HG03060 (cell line): Measurements from ENCODE around the gene XRN2.
"Not testable (repeated sequence)": the region's sequence is repeated elsewhere in the genome, so short reads cannot be mapped to it uniquely, and the experiment has no call there.

Experiments used
- ATAC-seq: cut with Tn5 transposase; IDR thresholded peaks from one replicate; pipeline ENCODE4 v1.9.1; 2021; ENCODE audit warnings: low read depth, moderate number of reproducible peaks; ENCODE audit not compliant: unreplicated experiment

Gene XRN2

DNA sequence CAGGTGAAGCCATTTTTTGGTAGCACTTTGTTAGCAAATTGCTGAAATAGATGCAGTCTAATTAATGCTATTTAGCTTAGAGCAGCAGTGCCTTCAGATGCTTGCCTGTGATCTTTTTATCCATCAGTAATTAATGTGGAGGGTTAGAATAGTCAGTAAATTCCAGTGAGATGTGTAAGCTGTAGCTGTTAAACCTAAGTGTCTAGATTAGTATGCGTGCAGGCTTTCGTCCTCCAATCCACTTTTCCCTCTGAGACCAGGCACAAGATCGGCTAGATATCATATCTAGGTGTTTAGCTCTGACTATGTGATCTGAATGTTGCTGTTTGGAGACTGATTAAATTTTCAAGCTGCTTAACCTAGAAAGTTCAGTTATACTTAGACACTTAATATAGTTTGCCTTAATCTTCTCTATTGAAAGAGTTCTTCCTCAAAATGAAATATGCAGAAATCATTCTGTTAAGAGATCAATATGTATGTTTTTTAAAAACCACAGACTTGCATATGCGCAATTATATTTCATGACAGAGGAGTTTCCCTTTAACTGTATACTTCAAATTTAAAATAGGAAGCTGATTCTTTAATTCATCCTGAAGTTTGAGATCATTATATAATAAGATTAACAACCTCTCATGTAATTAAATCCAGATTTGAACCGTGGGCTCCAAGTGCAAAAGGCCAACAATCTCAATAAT, 41.2 kb downstream of the XRN2 start:
- no peak for ATAC-seq

DNA sequence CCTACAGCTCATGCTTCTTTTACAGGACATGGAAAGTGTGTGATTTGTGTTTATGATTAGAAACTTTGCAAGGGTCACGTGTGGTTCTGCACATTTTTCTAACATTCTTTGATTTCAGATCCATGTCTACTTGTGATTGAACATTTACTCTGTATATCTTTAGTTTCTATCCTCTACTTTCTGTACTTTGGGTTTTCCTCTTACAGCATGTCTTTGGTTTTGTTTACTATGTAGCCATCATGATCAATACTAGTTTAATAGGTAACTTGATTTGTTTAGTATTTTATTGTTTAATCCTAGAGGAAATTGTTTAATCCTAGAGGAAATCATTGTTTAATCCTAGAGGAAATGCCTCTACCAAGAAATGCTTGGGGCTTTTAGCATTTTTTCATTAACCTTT, 41.8 kb downstream of the XRN2 start:
- no peak for ATAC-seq

DNA sequence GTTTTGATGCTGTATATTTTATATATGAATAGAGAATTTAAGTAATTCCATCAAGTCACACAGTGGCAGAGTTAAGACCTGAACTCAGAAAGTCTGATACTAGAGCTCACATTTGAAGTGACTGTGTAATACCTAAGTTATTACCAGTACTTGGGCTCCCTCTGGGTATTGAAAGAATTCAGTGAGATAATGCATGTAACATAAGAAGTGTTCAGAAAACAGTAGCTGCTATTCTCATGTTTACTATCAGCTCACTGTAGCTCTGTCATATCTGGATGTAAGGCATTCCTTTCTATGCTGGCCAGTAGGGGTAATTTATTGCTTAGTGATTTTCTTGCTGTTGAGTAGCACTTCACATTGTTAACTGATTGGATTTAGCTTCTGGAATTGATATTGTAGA, 49.6 kb downstream of the XRN2 start:
- ATAC-seq, result no peak

DNA sequence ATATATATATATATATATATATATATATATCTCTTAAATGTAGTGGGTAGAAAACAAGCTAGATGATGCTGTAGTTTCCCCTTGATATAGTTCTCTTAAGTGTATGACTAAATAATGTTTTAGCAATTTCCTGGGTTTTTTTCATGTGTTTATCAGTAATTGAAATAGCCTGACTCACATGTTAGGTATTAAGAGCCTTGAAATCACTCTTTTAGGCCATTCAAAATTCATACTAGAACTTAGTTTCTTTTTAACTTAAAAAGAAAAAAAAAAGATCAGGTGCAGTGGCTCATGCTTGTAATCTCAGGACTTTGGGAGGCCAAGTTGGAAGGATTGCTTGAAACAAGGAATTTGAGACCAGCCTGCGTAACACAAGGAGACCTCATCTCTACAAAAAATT, 50.1 kb downstream of the XRN2 start:
- no peak for ATAC-seq

DNA sequence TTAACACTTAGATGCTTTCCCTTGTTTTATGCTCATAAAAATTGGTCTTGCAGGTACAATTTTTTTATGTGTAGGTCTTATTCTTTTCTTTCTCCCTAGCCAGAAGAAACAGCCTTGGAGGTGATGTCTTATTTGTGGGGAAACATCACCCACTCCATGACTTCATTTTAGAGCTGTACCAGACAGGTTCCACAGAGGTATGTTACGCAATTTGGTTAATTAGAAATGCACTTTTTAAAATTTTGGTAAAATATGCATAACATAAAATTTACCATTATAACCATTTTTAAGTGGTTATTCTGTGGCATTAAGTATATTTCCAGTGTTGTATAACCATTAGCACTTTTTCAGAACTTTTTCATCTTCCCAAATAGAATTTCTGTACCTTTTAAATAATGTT, 52.9 kb downstream of the XRN2 start:
- no peak for ATAC-seq

DNA sequence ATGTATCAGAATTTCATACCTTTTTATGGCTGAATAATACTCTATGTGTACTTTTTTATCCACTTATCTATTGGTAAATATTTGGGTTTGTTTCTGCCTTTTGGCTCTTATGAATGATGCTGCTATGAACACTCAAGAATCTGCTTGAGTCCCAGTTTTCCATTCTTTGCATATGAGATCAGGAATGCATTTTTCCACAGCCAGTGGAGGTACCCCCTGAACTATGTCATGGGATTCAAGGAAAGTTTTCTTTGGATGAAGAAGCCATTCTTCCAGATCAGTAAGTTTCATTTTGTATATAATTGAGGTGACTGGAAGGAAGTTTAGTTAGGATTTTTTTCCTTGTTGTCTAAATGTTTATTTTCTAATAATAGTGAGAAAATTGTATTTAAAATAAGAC, 53.3 kb downstream of the XRN2 start:
- ATAC-seq, result no peak

DNA sequence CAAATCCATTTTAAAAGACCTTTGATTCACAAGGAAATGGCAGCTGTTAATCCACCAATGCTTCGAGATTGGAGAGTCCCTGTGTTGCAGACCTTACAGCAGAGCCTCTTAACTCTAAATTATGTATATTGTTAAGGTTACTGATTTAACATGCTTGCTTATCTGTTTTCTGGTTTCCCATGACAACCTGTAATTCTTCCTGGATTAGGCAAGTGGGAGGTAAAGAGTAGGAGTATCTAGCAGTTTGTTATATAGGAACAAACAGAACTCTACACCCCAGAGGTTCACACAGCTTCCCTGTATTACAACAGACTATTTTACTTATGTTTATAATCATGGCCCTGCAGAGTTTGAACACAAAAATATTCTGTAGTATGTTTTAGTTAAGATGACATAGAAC, 54.7 kb downstream of the XRN2 start:
- ATAC-seq, result no peak

DNA sequence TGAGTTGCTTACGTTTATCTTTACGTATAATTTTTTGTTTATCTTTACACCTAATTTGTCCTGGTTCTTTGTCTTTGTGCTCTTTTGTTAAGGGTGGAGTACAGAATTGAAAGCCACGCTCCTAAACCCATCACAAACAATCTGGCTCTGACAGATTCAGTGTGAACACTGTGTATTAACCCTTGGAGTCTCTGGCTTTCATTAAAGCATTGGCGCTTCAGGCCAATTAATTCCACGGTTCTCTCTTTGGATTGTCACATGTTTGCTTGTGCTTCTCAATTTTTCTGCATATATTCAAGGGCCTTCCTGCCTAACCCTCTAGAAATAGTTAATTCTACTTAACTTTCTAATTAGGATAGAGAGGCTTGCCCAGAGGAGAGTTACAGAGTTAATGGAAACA, 55.6 kb downstream of the XRN2 start:
- ATAC-seq, result no peak

DNA sequence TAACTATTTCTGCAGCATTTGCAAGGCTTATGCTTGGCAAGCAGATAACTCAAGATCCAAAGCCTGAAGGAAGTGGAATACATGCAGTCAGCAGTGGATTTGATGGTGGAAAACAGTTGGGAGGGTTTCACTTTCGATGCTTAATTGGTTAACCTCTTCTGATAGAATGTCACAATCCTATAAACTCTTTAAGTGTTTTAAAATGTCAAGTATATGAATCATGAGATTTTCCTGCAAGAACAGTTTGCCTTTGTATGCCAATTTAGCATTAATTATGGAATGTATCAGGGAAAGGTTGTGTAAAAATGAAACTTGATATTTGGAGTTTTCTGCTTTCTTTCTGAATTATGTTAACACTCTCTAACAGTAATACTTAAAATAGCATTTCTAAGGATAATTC, 57.6 kb downstream of the XRN2 start:
- ATAC-seq, result no peak

DNA sequence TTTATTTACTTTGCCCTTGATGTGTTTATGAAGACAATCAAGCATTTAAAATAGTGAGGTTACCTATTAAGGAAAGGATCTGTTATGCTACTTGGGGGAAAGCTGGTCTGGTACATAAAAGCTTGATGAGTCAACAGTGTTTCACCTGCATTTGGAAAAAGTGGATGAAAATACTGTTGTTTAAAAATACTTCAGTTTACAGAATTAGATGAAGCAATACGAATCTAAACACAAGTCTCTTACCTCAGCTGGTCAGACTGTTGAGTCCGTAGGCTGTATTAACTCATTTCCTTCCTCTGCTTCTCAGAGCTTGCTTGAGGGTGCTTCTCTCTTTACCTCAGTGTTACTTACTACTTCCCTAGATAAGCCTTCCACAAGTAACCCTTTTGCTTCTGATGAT, 58.1 kb downstream of the XRN2 start:
- no peak for ATAC-seq

DNA sequence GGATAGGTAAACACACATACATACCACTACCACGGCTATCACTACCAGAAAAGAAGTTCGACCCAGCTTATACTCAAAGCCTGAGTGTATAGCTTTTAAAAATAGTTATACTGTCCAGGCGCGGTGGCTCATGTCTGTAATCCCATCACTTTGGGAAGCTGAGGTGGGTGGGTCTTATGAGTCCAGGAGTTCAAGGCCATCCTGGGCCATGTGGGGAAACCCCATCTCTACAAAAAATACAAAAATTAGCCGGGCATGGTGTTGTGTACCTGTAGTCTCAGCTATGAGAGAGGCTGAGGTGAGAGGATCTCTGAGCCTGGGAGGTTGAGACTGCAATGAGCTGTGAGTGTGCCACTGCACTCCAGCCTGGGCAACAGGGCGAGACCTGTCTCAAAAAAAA, 61.3 kb downstream of the XRN2 start:
- no peak for ATAC-seq

DNA sequence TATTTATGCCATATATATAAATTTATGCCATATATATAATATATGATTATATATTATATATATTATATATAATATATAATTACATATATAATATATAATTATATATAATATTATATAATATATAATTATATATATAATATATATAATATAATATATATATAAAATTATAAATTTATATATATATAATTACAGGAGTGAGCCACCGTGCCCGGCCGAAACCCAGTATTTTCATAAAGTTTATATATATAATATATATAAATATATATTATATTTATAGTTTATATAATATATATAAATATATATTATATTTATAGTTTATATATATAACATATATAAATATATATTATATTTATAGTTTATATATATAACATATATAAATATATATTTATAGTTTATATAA, 62.6 kb downstream of the XRN2 start:
- no peak for ATAC-seq

DNA sequence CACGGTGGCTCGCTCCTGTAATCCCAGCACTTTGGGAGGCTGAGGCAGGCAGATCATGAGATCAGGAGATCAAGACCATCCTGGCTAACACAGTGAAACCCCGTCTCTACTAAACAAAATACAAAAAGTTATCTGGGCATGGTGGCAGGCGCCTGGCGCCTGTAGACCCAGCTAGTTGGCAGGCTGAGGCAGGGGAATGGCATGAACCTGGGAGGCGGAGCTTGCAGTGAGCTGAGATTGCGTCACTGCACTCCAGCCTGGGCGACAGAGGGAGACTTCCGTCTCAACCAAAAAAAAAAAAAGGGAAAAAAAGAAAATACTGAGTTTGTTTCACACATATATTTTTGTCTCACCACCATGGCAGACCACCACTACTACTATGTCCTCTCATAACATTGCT, 63.1 kb downstream of the XRN2 start:
- ATAC-seq, result not testable (repeated sequence)

DNA sequence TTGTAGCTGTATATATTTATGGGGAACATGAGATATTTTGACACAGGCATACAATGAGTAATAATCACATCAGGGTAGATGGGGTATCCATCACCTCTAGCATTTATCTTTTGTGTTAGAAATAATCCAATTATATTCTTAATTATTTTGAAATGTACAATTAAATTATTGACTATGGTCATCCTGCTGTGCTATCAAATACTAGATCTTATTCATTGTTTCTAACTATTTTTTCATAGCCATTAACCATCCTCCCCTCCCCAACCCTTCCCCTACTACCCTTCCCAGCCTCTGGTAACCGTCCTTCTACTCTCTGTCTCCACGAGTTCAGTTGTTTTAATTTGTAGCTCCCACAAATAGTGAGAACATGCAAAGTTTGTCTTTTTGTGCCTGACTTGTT, 65.7 kb downstream of the XRN2 start:
- no peak for ATAC-seq

DNA sequence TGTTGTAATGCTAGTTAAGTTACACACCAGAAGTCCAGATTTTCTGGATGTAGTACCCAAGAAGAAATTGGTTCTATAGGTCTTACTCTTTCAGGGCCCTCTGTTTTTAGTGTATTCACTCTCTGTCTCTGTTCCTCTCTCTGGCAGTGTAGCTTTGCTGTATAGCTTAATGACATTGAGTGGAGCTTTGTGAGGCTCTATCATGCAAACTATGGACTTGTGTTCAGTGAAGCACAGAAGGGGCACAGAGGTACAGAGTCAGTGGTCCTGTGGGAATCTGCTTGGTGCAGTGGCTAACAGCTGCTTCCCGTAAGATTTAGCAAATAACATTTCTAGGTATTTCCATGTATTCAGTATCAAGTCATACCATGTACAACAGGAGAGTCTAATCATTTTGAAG, 68.1 kb downstream of the XRN2 start:
- ATAC-seq, result no peak

DNA sequence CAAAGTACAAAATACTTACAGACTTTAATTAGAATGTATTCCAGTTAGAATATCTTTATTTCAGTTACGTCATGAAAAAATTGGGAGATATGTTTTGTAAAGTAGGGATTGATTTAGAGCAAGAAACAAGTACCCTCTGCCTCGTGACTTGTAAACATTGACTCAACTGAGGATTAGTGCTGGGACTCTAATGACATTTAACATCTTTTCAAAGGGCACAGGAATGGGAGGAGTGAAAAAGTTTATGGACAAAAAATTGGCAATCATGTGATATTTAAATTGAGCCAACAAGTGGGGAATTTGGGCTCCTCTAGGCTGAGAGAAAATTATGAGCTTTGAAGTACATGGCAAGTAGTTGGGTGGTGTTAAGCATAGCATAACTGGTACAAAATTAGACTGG, 68.9 kb downstream of the XRN2 start:
- ATAC-seq, result no peak

DNA sequence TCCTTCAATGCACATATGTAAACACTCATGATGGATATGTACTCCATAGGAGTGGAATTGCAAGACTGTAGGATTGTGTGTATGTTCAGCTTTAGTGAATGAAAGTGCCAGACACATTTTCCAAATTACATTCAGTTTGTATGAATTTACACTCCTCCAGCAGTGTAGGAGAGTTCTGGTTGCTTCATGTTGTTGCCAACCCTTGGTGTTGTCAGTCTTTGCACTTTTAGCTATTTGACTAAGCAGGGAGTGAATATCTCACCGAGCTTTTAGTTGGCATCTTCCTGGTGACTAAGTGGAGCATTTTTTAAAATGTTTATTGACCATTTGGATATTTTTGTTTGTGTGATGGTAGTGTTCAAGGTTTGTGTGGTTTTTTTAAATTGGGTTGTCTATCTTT, 70.3 kb downstream of the XRN2 start:
- no peak for ATAC-seq

DNA sequence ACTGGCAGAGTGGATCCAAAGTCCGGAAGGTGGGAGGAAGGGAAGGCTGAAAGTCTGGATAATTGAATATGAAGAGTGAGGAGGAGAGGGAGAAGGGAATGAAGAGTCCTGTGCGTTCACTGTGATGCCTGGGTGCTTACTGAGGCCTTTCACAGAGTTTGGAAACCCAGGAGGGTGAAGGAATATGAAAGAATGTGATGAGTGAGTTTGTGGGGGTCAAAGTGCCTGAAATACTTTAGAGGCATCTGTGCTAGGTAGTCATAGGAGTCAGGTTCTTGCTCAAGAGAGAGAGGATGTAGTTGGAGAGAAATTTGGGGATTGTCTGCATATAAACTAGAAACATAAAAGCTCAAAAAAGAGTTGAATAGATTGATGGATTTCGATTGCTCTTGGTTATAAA, 73.5 kb downstream of the XRN2 start:
- no peak for ATAC-seq

DNA sequence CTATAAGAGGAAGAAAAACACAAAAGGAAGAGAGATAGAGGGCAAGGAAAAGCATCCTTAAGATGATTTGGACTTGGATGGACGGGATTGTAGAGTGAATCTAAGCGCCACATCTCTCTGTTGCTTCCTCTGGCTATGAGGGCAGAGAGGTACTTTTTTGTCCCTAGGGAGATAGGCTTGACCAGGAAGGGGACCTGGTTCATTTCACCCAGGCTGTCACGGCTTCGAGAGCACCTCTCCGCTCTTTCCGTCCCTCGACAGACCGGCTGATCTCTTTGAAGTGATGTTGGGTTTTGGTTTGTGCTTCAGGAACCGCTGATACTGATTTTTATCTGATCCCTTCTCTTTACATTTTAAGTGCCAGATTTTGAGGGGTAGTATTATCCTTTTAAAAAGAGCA, 74.6 kb downstream of the XRN2 start:
- ATAC-seq, result no peak

DNA sequence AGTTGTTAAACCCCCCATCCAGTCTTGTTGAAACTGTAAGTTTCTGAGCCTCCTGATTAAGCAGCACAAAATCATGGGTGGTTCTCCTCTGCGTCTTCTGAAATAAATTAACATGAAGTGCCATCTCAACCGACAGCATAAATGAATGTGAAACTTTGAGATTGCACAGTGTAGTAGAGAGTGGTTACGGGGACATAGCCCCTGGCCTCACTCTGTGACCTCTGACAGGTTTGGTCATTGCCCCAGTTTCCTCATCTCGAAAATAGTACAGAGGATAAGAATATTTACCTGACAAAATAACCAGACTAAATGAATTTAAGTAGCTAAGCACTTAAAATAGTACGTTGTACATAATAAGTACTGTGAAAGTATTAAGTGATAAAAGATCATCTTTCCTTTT, 75.1 kb downstream of the XRN2 start:
- no peak for ATAC-seq

DNA sequence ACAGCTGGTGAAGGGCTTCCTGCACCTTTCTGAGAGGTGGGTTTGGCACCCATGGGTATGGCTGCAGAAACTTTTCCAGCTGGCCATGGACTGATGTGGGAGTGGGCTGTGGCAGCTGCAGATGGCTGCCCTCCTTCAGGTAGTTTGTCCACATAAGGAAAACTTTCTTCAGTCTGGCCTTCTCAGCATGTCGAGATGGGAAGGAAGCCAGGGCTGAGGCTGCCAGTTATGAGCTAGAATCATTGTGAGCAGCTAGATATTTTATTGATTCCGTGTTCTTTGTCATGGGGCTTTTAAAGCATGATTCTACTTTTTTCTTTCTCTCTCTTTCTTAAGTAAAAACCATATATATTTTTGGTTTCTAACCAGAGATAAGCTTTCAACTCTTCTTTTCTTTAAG, 77.6 kb downstream of the XRN2 start:
- no peak for ATAC-seq

DNA sequence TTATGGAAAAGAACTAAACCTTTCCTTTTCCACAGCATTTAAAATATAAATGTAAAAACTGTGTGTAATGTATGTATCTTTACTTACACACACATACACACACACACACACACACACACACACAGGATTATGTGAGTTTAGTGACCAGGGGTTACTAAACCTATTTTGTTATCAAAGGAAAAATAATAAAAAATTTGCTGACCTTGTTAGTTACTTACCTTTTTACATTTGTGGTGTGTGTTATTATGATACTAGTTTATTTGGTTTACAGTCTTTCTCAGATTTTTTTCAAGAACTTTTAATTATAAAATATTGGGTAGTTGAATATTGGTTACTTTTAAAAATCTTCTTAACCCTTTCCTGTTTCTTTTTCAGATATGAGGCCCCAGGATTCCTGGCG, 78.5 kb downstream of the XRN2 start:
- ATAC-seq, result no peak

DNA sequence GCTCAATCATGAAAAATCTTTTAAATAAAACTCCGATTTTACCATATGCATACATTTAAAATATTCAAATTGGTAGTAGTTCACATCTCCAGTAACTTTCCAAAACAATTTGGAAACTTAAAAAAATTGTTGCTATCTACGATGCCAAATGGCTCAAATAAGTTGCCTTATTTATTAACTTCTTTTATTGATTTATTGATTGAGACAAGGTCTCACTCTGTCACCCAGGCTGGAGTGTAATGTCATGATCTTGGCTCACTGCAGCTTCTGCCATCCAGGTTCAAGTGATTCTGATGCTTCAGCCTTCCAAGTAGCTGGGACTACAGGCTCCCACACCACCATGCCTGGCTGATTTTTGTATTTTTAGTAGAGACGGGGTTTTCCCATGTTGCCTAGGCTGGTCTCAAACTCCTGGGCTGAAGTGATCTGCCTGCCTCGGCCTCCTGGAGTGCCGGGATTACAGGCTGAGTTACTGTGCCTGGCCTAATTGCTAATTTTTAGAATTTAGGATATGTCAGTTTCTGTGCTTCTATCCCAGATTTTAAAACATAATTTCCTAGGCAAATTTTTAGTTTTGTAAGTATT, 81.3 kb downstream of the XRN2 start:
- no peak for ATAC-seq
